Uterus (tissue), 2 donors: ENCODE results near the gene SEMA4C.
A peak's percentile ranks its signal among the peaks of the same experiment; 100 is the strongest.

Experiments used
- POLR2A ChIP-seq, 2 donors: fragments of 450-650 bp; IDR thresholded peaks; one replicate each; pipeline ENCODE4 v1.6.1; 2016; ENCODE audit warnings: antibody characterized with exemption in 2 of 2, mild to moderate bottlenecking in 1 of 2, moderate library complexity in 1 of 2
- TF ChIP-seq, protein P1 (sequence below), 4 experiments: fragments of 200-600 bp in 2 of 4; fragments of 450-650 bp in 2 of 4; sonication (generic) in 2 of 4; IDR thresholded peaks; one replicate each; pipeline ENCODE4 v1.5.1; 2016 to 2019; ENCODE audit warnings: antibody characterized with exemption in 4 of 4, mild to moderate bottlenecking in 2 of 4, moderate library complexity in 1 of 4

DNA sequence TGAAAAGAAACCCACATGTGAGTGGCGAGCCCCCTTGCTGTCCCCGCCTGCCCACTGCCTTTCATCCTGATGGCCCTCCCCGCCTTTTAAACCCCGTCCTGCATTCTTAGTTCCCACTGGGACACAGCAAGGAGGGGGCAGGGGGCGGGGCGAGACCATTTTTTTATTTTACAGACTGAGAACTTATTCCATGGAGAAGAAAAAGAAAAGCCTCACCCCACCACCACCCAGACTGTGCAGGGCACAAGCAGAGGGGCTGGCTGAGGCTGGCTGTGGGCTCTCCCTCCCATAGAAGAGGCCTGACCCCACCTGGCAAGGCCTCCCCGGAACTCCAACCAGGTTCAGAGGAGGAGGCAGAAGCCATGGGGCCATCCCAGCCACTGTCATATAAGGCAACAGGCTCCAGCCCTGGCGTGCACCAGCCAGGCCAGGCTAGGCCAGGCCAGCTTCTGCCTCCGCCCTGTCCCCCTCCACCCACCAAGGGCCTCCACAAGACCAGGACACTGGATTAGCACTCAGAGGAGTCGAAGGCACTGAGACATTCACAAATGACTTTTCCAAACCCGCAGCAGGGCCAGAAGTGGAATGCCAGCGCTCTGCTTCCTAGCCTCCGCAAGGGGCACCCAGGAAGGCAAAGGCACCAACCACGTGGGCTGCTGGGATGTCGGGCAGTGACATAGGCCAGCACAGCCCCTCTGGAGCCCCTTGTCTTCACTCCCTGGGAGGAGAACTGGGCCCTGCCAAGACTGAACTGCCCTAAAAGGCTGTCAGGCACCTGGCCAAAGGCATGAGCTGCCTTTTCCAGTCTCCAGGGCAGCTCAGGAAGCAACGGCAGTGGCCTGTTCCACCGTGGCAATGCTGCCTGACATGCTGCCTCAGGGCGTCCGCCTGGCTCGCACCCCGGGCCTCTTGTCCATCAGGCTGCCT, 37.5 kb upstream of the SEMA4C start:
- TF ChIP-seq POLR2A (IDR thresholded peaks at IDR 0.05), result peak in 1 of 2 donors; percentile 70
- TF ChIP-seq, protein P1, sequence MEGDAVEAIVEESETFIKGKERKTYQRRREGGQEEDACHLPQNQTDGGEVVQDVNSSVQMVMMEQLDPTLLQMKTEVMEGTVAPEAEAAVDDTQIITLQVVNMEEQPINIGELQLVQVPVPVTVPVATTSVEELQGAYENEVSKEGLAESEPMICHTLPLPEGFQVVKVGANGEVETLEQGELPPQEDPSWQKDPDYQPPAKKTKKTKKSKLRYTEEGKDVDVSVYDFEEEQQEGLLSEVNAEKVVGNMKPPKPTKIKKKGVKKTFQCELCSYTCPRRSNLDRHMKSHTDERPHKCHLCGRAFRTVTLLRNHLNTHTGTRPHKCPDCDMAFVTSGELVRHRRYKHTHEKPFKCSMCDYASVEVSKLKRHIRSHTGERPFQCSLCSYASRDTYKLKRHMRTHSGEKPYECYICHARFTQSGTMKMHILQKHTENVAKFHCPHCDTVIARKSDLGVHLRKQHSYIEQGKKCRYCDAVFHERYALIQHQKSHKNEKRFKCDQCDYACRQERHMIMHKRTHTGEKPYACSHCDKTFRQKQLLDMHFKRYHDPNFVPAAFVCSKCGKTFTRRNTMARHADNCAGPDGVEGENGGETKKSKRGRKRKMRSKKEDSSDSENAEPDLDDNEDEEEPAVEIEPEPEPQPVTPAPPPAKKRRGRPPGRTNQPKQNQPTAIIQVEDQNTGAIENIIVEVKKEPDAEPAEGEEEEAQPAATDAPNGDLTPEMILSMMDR (IDR thresholded peaks at IDR 0.05), result peak in 3 of 4 experiments; percentile 14 to 40 (median 18)
